GM19099 (cell line): ENCODE data around the gene ALDH3B1.

Experiments used
- POLR2A ChIP-seq: IDR thresholded peaks from 3 replicates; pipeline ENCODE4 v1.6.1; 2011; ENCODE audit warnings: low read depth; ENCODE audit not compliant: insufficient read length; ENCODE audit errors: extremely low read depth

ALDH3B1 gene

GRCh38 chr11:68040101-68040956 lies 30.2 kb downstream of the ALDH3B1 start:
- peak; percentile 66 for TF ChIP-seq POLR2A

GRCh38 chr11:68040957-68041591 lies 30.9 kb downstream of the ALDH3B1 start:
- TF ChIP-seq POLR2A, result no peak

- no peak for TF ChIP-seq POLR2A
These were observed 31.6 kb downstream of the ALDH3B1 start for GRCh38 chr11:68041617-68042218.

GRCh38 chr11:68042219-68043028 lies 32.3 kb downstream of the ALDH3B1 start:
- TF ChIP-seq POLR2A, result no peak

GRCh38 chr11:68043029-68043348 lies 32.9 kb downstream of the ALDH3B1 start:
- TF ChIP-seq POLR2A, result no peak

- no peak for TF ChIP-seq POLR2A
These were observed 33.4 kb downstream of the ALDH3B1 start for GRCh38 chr11:68043349-68044144.

- TF ChIP-seq POLR2A, result no peak
These were observed 34.2 kb downstream of the ALDH3B1 start for GRCh38 chr11:68044145-68044813.

- TF ChIP-seq POLR2A, result no peak
These were observed 34.8 kb downstream of the ALDH3B1 start for GRCh38 chr11:68044898-68045351.

- no peak for TF ChIP-seq POLR2A
These were observed 37.5 kb downstream of the ALDH3B1 start for GRCh38 chr11:68047437-68048290.

- no peak for TF ChIP-seq POLR2A
These were observed 38.8 kb downstream of the ALDH3B1 start for GRCh38 chr11:68048681-68049508.

- no peak for TF ChIP-seq POLR2A
These were observed 39.6 kb downstream of the ALDH3B1 start for GRCh38 chr11:68049509-68050370.
